Colonic mucosa (tissue), 4 donors: ENCODE measurements around the gene CHDH. TPM values are rescaled to one million over a fixed set of nuclear protein-coding genes. Genes with fewer than 3 reads are reported as not detected.

Experiments
- DNase-seq: peaks from one replicate; pipeline ENCODE4 v3.0.0-alpha.2; 2020
- H3K27ac ChIP-seq: fragments of 200-600 bp; one replicate; pipeline ENCODE4 v1.8.0; 2021
- H3K27me3 ChIP-seq: fragments of 200-600 bp; one replicate; pipeline ENCODE4 v1.8.0; 2021
- H3K36me3 ChIP-seq: fragments of 200-600 bp; one replicate; pipeline ENCODE4 v1.8.0; 2021
- H3K4me1 ChIP-seq: fragments of 200-600 bp; one replicate; pipeline ENCODE4 v1.8.0; 2021; ENCODE audit warnings: mild to moderate bottlenecking
- H3K4me3 ChIP-seq: fragments of 200-600 bp; one replicate; pipeline ENCODE4 v1.8.0; 2021
- H3K9ac ChIP-seq, 2 donors: one replicate each; pipeline ENCODE4 v1.7.0; 2013; ENCODE audit warnings: control low read depth in 2 of 2, low read depth in 2 of 2, low read length in 2 of 2
- H3K9me3 ChIP-seq: fragments of 200-600 bp; one replicate; pipeline ENCODE4 v1.8.0; 2021
- CTCF ChIP-seq: fragments of 200-600 bp; IDR thresholded peaks from one replicate; pipeline ENCODE4 v1.8.0; 2022; ENCODE audit warnings: antibody characterized with exemption, mild to moderate bottlenecking
- intact Hi-C: fragments of 100-400 bp; cut with DNase I; formaldehyde crosslinking; loops from one replicate; pipeline ENCODE4 v1.14.1; 2022
- total RNA-seq, 2 donors: library from RNA; stranded (reverse); fragmentation: NEBNext Ultra II Directional in 1 of 2; extraction: Animal tissue kit (Norgen Biotek cat#: 25700) in 1 of 2; gene quantifications; one replicate each; pipeline ENCODE4 v1.2.1, GENCODE V29; 2021
- donor health status: healthy.
- donor health status: DM: no; HTN: no; CAD: no.
- donor health status: DM: no; HTN: no; CAD: no.

CHDH gene
- total RNA-seq, 2 donors from 2014 or later, result 41.5 to 48.6 TPM

- Histone ChIP-seq H3K27me3 (no peaks in the 10 kb centered on the region), H3K9ac (peak within 1 kb of the TSS; percentile 78 to 91), H3K4me1 (no peaks in the 10 kb centered on the region), H3K4me3 (peak within 1 kb of the TSS; percentile 71), H3K27ac (peak within 1 kb of the TSS; percentile 84), H3K9me3 (no peaks in the 10 kb centered on the region), H3K36me3 (peaks cover 4% of the 10 kb centered on the region)
- peak; percentile 89 for DNase-seq
- intact Hi-C loops, result no loop called here
- no peak for TF ChIP-seq CTCF
Measured at GRCh38 chr3:53881691-53882593, 35.7 kb upstream of the CHDH start, which contains the start of gene ACTR8. TSS of gene ACTR8 (minus strand) at chr3:53882152. CDS start at chr3:53882101, 51 bp downstream.

GRCh38 chr3:53880396-53881345 is 34.5 kb upstream of the CHDH start:
- no peaks in the 10 kb centered on the region for H3K27me3 ChIP-seq
- peak overlapping the region; percentile 71 for H3K4me3 ChIP-seq
- peak overlapping the region; percentile 78 to 91 for H3K9ac ChIP-seq
- DNase-seq, result no peak
- H3K36me3 ChIP-seq, result peaks cover 6% of the 10 kb centered on the region
- intact Hi-C loops, result no loop called here
- no peaks in the 10 kb centered on the region for H3K4me1 ChIP-seq
- no peak overlapping the region for H3K27ac ChIP-seq
- no peak for TF ChIP-seq CTCF
- H3K9me3 ChIP-seq, result no peaks in the 10 kb centered on the region

- H3K4me3 ChIP-seq, result no peak overlapping the region
- intact Hi-C loops, result no loop called here
- no peaks in the 10 kb centered on the region for H3K9me3 ChIP-seq
- DNase-seq, result no peak
- TF ChIP-seq CTCF, result no peak
- no peaks in the 10 kb centered on the region for H3K27me3 ChIP-seq
- no peak overlapping the region for H3K9ac ChIP-seq
- H3K27ac ChIP-seq, result no peak overlapping the region
- no peaks in the 10 kb centered on the region for H3K4me1 ChIP-seq
- peaks cover 9% of the 10 kb centered on the region for H3K36me3 ChIP-seq
Measured at GRCh38 chr3:53865732-53866499, 19.7 kb upstream of the CHDH start.

DNA sequence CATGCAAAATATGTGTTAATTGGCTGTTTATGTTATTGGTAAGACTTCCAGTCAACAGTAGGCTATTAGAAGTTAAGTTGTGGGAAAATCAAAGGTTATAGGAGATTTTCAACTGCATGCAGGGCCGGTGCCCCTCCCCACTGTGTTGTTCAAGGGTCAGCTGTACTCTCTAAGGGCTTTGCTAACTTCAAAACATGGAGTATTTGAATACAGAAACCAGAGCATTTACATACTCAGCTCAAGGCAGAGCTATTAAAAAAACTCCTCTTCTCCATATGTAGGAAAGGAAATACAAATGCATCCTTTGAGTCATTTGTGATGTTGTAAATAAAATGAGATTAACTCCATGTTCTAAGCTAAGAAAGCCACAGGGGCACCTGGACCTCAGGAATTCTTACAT is 16.9 kb upstream of the CHDH start:
- H3K9ac ChIP-seq, result no peak overlapping the region
- TF ChIP-seq CTCF, result no peak
- no peak for DNase-seq
- H3K4me1 ChIP-seq, result no peaks in the 10 kb centered on the region
- H3K27me3 ChIP-seq, result no peaks in the 10 kb centered on the region
- peaks cover 6% of the 10 kb centered on the region for H3K36me3 ChIP-seq
- H3K9me3 ChIP-seq, result no peaks in the 10 kb centered on the region
- no peak overlapping the region for H3K4me3 ChIP-seq
- no peak overlapping the region for H3K27ac ChIP-seq
- intact Hi-C loops, result no loop called here

- intact Hi-C loops, result no loop called here
- Histone ChIP-seq H3K4me3 (no peak overlapping the region), H3K9me3 (no peaks in the 10 kb centered on the region), H3K27me3 (no peaks in the 10 kb centered on the region), H3K27ac (no peak overlapping the region), H3K4me1 (no peaks in the 10 kb centered on the region), H3K9ac (no peak overlapping the region), H3K36me3 (peaks cover 6% of the 10 kb centered on the region)
- no peak for TF ChIP-seq CTCF
- no peak for DNase-seq
Measured at GRCh38 chr3:53862241-53862640, 16.0 kb upstream of the CHDH start.
